ENCODE data around the gene C1QTNF12.

Gene C1QTNF12

GRCh38 chr1:1241588-1242219 is 4.8 kb downstream of the C1QTNF12 start:
- Histone ChIP-seq H3K27ac (no peak overlapping the region), H3K36me3 (ENCODE audit: insufficient read depth, low read length) (no peaks in the 10 kb centered on the region), H3K9me3 (ENCODE audit: low read depth, low read length) (no peaks in the 10 kb centered on the region), H3K4me3 (no peak overlapping the region), H3K9ac (ENCODE audit: insufficient read length) (no peak overlapping the region)
- DNase-seq (ENCODE audit: low read depth, low spot score): no peak
- no peak for TF ChIP-seq FOXP2 (optimal IDR thresholded peaks at IDR 0.05; ENCODE audit: control extremely low read depth, extremely low read length, insufficient read depth)
- TF ChIP-seq POLR2AphosphoS5 (IDR thresholded peaks at IDR 0.05; ENCODE audit: borderline replicate concordance, low read depth, low read length): no peak
- no peak for TF ChIP-seq EZH2 (IDR thresholded peaks at IDR 0.05)

- no peak overlapping the region for H3K9ac ChIP-seq (ENCODE audit: insufficient read length)
- TF ChIP-seq POLR2AphosphoS5 (IDR thresholded peaks at IDR 0.05; ENCODE audit: borderline replicate concordance, low read depth, low read length) (no peak), FOXP2 (optimal IDR thresholded peaks at IDR 0.05; ENCODE audit: control extremely low read depth, extremely low read length, insufficient read depth) (no peak), EZH2 (IDR thresholded peaks at IDR 0.05) (no peak)
- no peak for DNase-seq (ENCODE audit: low read depth, low spot score)
- H3K27ac ChIP-seq: no peak overlapping the region
- no peak overlapping the region for H3K4me3 ChIP-seq
- H3K9me3 ChIP-seq (ENCODE audit: low read depth, low read length): no peaks in the 10 kb centered on the region
- no peaks in the 10 kb centered on the region for H3K36me3 ChIP-seq (ENCODE audit: insufficient read depth, low read length)
Measured at GRCh38 chr1:1240822-1241587, 5.5 kb downstream of the C1QTNF12 start.

- TF ChIP-seq EZH2 (IDR thresholded peaks at IDR 0.05) (no peak), FOXP2 (optimal IDR thresholded peaks at IDR 0.05; ENCODE audit: control extremely low read depth, extremely low read length, insufficient read depth) (no peak), POLR2AphosphoS5 (IDR thresholded peaks at IDR 0.05; ENCODE audit: borderline replicate concordance, low read depth, low read length) (no peak)
- no peak for DNase-seq (ENCODE audit: low read depth, low spot score)
- Histone ChIP-seq H3K27ac (no peak overlapping the region), H3K4me3 (no peak overlapping the region), H3K9me3 (ENCODE audit: low read depth, low read length) (no peaks in the 10 kb centered on the region), H3K36me3 (ENCODE audit: insufficient read depth, low read length) (no peaks in the 10 kb centered on the region), H3K9ac (ENCODE audit: insufficient read length) (no peak overlapping the region)
Measured at GRCh38 chr1:1240348-1240732, 6.2 kb downstream of the C1QTNF12 start.

- DNase-seq (ENCODE audit: low read depth, low spot score): no peak
- no peak overlapping the region for H3K9ac ChIP-seq (ENCODE audit: insufficient read length)
- H3K36me3 ChIP-seq (ENCODE audit: insufficient read depth, low read length): no peaks in the 10 kb centered on the region
- H3K4me3 ChIP-seq: no peak overlapping the region
- no peaks in the 10 kb centered on the region for H3K9me3 ChIP-seq (ENCODE audit: low read depth, low read length)
- TF ChIP-seq EZH2 (IDR thresholded peaks at IDR 0.05) (no peak), FOXP2 (optimal IDR thresholded peaks at IDR 0.05; ENCODE audit: control extremely low read depth, extremely low read length, insufficient read depth) (no peak), POLR2AphosphoS5 (IDR thresholded peaks at IDR 0.05; ENCODE audit: borderline replicate concordance, low read depth, low read length) (no peak)
- H3K27ac ChIP-seq: no peak overlapping the region
Measured at GRCh38 chr1:1239614-1240347, 6.7 kb downstream of the C1QTNF12 start.

- no peak for DNase-seq (ENCODE audit: low read depth, low spot score)
- TF ChIP-seq POLR2AphosphoS5 (IDR thresholded peaks at IDR 0.05; ENCODE audit: borderline replicate concordance, low read depth, low read length) (no peak), EZH2 (IDR thresholded peaks at IDR 0.05) (no peak)
- no peak overlapping the region for H3K9ac ChIP-seq (ENCODE audit: insufficient read length)
- no peaks in the 10 kb centered on the region for H3K36me3 ChIP-seq (ENCODE audit: insufficient read depth, low read length)
- no peak overlapping the region for H3K27ac ChIP-seq
- no peak overlapping the region for H3K4me3 ChIP-seq
- no peaks in the 10 kb centered on the region for H3K9me3 ChIP-seq (ENCODE audit: low read depth, low read length)
Measured at GRCh38 chr1:1239227-1239613, 7.3 kb downstream of the C1QTNF12 start.

GRCh38 chr1:1238702-1239178 is 7.8 kb downstream of the C1QTNF12 start:
- Histone ChIP-seq H3K36me3 (ENCODE audit: insufficient read depth, low read length) (no peaks in the 10 kb centered on the region), H3K4me3 (no peak overlapping the region), H3K27ac (no peak overlapping the region), H3K9ac (ENCODE audit: insufficient read length) (no peak overlapping the region), H3K9me3 (ENCODE audit: low read depth, low read length) (no peaks in the 10 kb centered on the region)
- no peak for DNase-seq (ENCODE audit: low read depth, low spot score)
- TF ChIP-seq POLR2AphosphoS5 (IDR thresholded peaks at IDR 0.05; ENCODE audit: borderline replicate concordance, low read depth, low read length) (no peak), EZH2 (IDR thresholded peaks at IDR 0.05) (no peak), FOXP2 (optimal IDR thresholded peaks at IDR 0.05; ENCODE audit: control extremely low read depth, extremely low read length, insufficient read depth) (no peak)

- Histone ChIP-seq H3K27ac (no peak overlapping the region), H3K36me3 (ENCODE audit: insufficient read depth, low read length) (no peaks in the 10 kb centered on the region), H3K4me3 (no peak overlapping the region), H3K9me3 (ENCODE audit: low read depth, low read length) (no peaks in the 10 kb centered on the region), H3K9ac (ENCODE audit: insufficient read length) (no peak overlapping the region)
- no peak for DNase-seq (ENCODE audit: low read depth, low spot score)
- TF ChIP-seq POLR2AphosphoS5 (IDR thresholded peaks at IDR 0.05; ENCODE audit: borderline replicate concordance, low read depth, low read length) (no peak), FOXP2 (optimal IDR thresholded peaks at IDR 0.05; ENCODE audit: control extremely low read depth, extremely low read length, insufficient read depth) (no peak), EZH2 (IDR thresholded peaks at IDR 0.05) (no peak)
Measured at GRCh38 chr1:1237874-1238701, 8.4 kb downstream of the C1QTNF12 start.
